OCI-M2 (cell line): ENCODE data around the gene CYB5R3.
"Not testable (repeated sequence)": the region's sequence is repeated elsewhere in the genome, so short reads cannot be mapped to it uniquely, and the experiment has no call there.

ENCODE experiments used
- DNase-seq: peaks from one replicate; lab custom pipeline; 2025; ENCODE audit not compliant: unreplicated experiment; lab: John Stamatoyannopoulos, UW

The CYB5R3 gene

DNA sequence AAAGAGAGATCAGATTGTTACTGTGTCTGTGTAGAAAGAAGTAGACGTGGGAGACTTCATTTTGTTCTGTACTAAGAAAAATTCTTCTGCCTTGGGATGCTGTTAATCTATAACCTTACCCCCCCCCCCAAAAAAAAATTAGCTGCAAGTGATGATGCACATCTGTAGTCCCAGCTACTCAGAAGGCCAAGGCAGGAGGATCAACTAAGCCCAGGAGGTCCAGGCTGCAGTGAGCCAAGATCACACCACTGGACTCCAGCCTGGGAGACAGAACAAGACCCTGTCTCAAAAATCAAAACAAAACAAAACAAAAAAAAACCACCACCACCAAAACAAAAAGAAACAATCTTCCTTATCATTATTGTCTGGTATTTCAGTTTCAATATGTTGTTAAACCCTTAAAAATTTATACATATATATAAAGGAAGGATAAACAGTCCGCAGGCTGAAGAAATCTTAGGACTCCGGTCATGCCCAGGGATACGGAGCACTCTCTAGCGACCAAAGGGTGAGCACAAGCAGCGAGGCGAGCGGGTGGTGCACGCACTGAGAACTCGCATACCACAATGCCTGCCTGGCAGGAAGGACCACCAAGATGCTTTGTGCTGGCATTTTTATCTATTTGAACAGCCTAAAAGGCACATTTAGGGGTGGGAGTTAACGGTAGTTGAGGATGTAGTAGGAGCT, 40.9 kb downstream of the CYB5R3 start:
- no peak for DNase-seq

GRCh38 chr22:42607641-42608040, 41.6 kb downstream of the CYB5R3 start:
- not testable (repeated sequence) for DNase-seq

- DNase-seq, result no peak
Observed at GRCh38 chr22:42604403-42604802, 44.8 kb downstream of the CYB5R3 start.

- no peak for DNase-seq
Observed at GRCh38 chr22:42603427-42603826, 45.8 kb downstream of the CYB5R3 start.

DNA sequence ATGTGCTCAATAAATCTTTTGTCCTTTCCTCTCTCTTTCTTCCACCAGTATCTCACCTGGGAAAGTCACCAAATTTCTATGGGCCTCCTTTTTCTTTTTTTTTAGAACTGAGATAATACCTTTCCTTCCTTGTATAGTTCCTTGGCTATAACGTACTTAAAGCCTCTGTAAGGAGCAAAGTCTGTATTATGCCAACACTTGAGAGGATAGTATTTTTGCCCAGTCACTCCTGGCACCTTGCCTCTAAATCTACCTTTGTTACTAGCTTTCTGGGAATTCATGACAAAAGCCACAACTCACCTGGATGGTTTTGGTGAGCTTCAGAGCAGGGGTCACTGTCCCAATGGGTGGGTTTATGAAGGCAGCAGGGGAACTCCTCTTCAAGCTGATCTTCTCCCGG, 46.7 kb downstream of the CYB5R3 start:
- no peak for DNase-seq

- no peak for DNase-seq
Observed at GRCh38 chr22:42601879-42602465, 47.2 kb downstream of the CYB5R3 start.

DNA sequence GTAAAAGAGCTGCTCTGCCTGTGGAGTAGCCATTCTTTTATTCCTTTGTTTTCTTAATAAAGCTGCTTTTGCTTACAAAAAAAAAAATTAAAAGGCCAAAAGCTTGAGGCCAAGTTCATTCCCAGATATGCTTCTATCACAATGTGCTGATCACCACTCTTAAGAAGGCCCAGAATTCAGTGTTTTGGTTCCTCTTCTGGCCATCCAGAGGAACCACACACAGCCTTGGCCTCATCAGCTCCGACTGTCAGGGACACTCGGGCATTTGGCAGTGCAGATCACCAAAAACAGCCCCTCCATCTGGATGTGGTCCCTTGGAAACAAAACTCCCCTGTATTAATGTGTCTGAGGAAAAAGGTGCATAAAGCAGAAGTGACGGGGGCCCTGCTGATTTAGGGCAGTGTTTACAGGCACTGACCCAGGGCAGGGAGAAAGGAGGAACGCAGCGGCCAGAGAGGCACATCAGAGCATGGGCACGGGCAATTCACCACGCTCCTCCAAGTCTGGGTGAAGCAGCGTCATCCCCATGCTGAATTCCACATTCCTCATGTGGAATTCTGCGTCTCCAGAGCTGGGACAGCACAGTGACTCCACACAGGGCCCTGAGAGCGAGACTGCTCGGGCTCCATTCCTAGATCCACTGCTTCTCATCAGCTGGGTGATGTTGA, 52.2 kb downstream of the CYB5R3 start:
- DNase-seq, result no peak

DNA sequence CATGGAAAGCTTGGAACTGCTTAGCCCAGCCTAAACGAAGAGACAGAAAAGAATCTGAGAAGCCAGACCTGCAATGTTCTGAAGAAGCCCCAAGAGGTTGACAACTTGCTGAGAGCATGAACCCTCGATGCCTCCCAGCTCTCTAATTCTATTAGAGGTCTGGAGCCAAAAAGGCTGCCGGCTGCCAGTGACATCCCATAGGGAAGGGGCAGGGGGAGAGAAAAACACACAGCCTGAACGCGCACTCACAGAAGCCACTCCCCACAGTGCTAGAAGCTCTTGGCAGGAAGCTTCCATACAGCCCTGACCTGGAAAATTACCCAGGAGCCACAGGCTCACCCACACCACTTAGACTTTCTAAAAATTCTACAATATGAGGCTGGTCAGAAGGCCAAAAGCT, 52.9 kb downstream of the CYB5R3 start:
- DNase-seq, result no peak

DNA sequence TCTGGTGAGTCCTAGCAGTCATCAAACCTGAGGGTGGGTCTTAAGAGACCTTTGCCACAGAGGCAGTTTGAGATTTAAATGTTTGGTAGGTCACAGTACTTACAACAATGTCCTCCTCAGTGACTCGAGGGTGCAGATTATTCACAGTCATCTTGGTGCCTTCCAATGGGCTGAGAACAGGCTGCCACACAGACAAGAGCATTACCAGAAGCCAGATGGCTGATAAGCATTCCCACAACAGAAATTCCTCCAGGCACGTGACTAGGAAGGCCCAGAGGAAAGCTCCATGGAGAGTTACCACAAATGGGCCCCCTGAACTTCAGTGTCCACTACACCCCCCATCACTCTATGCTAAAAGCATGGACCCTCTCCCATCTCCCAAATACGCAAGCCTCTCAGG, 53.8 kb downstream of the CYB5R3 start:
- no peak for DNase-seq

GRCh38 chr22:42591987-42592386, 57.2 kb downstream of the CYB5R3 start:
- no peak for DNase-seq

- DNase-seq, result no peak
Observed at GRCh38 chr22:42587588-42588175, 61.5 kb downstream of the CYB5R3 start.

- DNase-seq, result no peak
Observed at GRCh38 chr22:42586381-42586780, 62.8 kb downstream of the CYB5R3 start.

- DNase-seq, result no peak
Observed at GRCh38 chr22:42585096-42585495, 64.1 kb downstream of the CYB5R3 start.

GRCh38 chr22:42584364-42584940, 64.7 kb downstream of the CYB5R3 start:
- no peak for DNase-seq

GRCh38 chr22:42582987-42583386, 66.2 kb downstream of the CYB5R3 start:
- no peak for DNase-seq

GRCh38 chr22:42581762-42582716, 67.2 kb downstream of the CYB5R3 start:
- no peak for DNase-seq

DNA sequence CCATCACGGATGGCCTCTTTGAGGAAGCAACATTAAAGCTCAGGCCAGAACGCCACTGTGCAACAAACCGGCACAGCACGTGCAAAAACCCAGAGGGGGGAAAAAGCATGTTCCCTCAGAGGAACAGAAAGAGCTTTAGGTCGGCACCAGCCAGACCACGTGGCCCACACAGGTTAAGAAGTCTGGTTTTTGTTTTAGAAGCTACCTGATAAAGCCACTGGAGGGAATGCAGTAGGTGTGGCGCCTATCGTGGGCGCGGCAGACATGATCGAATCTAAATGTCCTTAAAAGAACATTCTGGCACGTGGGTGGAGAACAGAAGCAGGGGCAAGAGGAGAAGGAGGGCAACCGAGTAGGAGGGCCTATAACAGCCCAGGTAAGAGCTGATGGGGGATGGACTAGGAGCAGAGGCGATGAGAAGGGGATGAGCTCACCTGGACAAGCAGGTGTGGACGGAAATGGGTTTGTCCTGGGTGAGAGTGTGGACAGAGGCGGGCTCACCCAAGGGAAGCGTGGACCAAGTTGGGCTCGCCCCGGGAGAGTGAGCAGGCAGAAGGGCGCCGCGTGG, 67.9 kb downstream of the CYB5R3 start:
- not testable (repeated sequence) for DNase-seq

- not testable (repeated sequence) for DNase-seq
Observed at GRCh38 chr22:42580040-42580439, 69.2 kb downstream of the CYB5R3 start.

DNA sequence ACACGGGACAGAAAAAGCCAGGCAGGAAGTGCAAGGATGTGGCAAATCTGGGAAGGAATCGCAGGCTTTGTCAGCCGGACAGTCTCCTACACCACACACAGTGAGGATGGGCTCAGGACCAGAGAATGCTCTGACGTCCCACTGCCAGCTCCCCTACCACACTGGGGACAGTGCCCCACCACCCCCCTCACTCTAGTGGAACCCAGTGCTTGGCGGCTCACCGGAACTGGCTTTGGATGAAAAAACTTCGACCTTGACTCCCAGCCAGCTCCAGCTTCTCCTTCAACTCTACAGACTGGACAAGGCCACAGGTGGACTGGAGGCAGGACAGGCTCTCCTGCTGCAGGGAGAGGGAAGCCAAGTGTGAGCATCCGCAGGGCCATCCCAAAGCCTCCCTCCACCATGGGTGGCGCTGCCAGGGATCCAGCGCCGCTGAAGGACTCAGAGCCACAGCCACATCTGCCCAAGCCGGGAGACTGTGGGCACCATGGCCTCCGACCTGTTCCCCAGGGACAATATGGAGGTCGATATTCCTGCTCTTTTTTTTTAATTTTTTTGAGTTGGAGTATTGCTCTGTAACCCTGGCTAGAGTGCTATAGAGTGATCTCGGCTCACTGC, 71.5 kb downstream of the CYB5R3 start:
- DNase-seq, result no peak

DNA sequence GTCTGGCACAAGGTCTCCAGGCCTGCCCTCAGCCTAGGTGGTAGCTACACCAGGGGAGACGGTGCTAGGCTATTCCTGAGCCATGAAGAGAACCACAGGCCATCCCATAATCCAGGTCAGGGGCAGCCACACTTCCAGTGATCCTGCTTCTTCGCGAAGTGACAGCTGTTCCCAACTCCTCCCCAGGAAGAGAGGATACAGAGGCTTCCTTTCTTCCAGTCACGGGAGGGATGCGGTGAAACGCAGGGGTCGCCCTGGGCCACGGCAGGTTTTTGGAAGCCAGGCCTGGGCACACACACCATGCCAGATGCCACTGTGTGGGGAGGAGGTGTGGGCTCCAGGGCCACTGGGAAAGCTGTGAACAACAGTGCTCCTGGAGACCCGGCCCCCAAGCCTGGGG, 72.1 kb downstream of the CYB5R3 start:
- not testable (repeated sequence) for DNase-seq
